Right renal cortex interstitium (tissue), 3 donors: Measurements from ENCODE around the gene GLOD4. TPM values are rescaled to one million over a fixed set of nuclear protein-coding genes. Genes with fewer than 3 reads are reported as not detected.
A peak's percentile ranks its signal among the peaks of the same experiment; 100 is the strongest.
"Not testable (repeated sequence)": the region's sequence is repeated elsewhere in the genome, so short reads cannot be mapped to it uniquely, and the experiment has no call there.

Experiments used
- DNase-seq, 3 donors: peaks; one replicate each; pipeline ENCODE4 v3.0.0-alpha.2; 2013; ENCODE audit warnings: low read depth in 3 of 3, low spot score in 2 of 3
- polyA plus RNA-seq, 3 donors: library from polyadenylated mRNA; unstranded; fragments of 120-200 nt; gene quantifications; one replicate each; pipeline ENCODE4 v1.2.1, GENCODE V29; 2013; ENCODE audit not compliant: insufficient read length in 3 of 3

GLOD4 gene
- polyA plus RNA-seq, 3 donors: 128 to 140 (median 138) TPM

DNA sequence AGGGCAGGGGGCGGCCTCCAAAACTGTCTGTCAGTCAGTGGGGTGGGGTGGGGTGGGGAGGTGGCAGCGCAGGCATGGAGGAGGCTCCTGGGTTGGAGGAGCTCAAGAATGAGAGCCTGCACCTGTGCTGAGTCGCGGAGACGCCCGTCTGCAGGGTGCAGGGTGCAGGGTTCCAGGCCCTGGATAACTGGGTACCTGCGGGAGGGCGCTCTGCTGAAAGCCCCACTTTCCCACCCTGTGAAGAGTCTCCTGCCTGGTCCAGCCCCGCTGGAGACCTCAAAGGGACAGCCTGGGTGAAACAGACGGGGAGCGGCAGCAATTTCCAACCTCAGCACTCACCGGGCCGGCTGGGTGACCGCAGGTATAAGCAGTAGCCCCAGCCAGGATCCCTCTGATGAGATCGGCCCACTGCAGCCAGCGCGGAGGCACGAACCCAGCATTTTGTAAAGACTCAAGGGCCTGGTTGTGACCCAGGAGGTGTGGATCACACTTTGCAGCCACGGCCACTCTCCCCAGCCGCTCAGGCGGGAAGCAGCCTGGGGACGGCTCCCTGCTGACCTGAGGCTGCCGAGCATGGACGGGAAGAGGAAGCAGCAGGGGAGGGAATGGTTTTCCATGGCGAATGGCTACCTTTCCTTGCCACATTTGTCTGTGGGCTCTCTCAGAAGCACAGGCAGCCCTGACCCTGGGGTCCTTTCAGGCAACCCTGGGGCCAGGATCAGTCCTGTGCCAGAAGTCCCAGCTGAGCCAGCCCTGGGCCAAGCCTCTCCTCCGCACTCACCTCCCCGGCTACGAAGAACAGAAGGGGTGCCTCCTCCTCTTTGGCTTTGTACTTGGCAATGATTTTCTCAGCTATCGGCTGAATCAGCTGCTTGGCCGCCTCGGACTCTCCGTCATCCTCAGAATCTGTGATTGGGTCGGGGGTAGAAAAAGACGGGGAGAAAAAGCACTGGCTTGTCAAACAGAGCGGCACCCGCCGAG is 21.1 kb upstream of the GLOD4 start:
- DNase-seq: no peak

DNA sequence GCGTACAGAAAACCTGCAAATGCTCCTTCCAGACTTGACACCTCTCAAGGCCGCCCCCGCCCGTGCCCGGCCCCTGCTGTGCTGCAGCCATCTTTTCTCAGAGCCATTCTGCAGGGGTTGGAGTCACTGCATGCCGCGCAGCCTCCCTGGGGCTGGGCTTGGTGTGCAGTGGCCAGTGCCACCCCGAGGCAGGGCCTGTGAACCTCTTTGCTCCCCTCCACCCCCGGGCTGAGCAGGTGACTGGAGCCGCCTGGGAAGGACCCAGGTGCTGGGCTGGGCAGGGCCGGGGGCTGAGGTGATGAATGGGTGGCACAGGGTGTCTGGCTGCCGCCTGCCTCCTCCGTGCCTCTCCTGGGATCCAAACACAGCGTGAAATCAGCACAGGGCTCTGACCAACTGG is 20.4 kb upstream of the GLOD4 start:
- no peak for DNase-seq

DNA sequence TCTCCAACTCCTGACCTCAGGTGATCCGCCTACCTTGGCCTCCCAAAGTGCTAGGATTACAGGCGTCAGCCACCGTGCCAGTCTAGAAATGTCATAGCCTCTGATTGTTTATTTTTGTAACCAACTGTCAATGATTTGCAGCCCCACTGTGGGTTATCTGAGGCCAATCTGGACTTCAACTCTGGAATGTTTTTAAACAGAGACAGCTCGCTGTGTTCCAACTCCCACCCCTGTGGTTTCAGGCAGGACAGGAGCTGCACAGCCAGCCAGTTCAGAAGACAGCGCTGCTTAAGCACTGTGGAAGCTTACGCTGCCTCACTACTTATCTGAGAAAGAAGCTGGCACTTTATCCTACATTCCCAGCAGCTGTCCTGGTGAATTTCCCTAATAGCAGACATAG is 19.6 kb upstream of the GLOD4 start:
- DNase-seq: no peak

DNA sequence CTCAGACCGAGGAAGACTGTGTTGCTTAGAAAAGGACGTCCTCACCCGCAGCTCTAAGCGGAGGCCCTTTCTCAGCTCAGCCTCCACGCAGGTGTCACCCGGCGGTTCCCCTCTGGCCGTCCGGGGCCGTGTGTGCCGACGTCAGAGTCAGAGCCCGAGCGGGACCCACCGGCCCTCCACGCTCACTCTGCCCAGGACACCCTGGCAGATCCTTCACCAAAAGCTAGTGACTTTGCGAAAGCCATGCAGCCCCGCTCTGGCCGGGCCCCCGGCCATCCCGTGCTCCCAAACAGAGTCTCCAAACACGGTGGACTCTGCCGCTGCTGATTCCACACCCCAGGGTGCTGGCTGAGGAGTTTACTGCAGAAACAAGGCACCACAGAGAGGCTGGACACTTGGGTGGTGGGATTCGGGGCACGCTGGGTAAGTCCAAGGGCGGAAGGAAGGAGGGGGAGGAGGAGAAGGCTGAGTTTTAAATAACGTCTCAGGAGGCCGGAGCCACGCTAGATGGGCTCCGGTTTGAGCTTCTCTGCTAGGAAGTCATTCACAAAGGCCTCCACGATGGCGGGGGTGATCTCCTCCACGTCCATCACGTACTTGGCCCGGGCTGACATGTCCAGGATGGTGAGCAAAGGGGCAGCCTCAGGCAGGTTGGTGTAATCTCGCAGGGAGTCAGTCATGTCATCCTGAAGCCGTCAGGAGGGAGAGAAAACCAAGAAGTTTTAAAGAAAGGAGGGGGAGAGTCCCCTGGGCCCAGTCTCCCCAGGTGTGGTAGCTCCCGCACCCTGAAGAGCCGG is 18.6 kb upstream of the GLOD4 start:
- DNase-seq: no peak

DNA sequence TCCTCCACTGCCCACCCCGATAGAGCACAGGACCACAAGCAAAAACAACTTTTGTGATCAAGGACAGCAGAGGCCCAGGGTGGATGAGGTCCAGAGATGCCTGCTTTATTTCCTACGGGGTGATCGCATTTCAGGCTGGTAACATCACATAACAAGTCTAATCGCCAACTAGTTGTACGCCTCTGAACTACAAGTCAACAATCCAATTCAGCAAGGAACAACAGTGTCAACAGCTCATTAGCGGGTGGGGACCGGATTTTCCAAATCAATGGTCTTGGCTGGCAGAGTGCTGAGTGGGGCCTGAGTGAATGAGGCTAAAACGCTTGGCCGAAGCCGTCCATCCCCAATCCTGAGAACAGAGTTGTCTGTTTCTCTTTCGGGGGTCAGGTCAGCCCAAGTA is 17.2 kb upstream of the GLOD4 start:
- no peak for DNase-seq

DNA sequence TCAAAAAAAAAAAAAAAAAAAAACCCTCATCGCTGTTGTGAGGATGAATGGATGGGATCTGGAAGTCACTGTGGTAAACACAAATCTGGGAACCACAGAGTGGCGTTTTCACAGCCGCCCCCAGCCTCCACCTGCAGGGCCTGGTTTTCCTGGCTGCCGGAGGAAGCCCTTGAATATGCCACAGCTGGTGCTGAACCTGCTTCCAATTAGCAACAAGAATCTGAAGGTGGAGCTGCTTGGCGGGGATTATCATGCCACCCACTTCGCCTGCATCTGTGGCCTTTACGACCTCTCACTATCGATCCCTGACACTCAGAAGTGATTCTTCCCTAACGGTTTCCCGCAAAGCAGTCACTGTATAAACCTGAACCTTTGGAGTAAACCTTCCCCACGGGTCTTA is 16.2 kb upstream of the GLOD4 start:
- no peak for DNase-seq

DNA sequence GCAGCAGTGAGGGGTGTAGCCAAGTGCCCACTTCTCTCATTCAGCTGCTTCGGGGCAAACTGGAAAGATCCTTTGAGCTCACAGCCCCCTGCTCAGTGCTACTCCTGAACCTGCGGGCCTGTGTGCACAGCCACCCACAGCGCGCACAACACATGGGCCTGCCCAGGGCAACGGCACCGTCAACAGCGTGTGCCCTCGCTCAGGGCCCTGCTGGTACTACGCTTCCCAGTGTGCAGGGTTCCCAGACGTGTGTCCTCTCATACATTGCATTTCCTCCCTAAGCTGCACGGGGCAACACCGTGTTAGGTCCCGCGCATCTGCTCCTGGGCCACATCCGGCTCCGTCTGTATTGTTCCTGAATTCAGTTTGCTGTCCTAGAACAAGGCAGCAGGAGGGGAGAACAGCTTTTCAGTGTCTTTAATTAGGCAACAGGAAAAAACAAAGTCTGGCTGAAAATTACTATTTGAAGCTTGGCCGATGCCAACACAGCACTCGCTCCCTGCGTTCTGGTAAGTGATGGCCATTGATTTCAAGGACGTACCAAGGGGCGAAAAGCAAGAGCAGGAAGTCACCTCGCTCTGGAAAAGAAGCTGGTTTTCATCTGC is 15.3 kb upstream of the GLOD4 start:
- no peak for DNase-seq

DNA sequence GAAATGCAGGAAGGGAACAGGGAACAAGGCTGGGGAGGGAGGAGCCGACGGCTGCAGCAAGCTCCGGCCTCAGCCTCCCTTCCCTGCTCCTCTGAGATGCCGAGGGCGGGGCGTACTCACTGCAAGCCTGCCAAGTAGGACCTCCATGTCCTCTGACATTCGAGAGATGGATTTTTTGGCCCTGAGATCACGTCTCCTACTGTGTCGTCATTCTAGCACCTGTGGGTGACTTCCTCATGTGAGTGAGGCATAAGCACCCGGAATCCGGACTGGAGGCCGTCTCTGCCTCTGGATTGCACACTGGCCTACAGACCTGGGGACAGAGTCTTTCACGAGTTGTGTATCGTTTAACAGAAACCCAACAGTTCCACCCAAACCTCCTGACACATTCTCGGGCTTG is 14.5 kb upstream of the GLOD4 start:
- DNase-seq: no peak

DNA sequence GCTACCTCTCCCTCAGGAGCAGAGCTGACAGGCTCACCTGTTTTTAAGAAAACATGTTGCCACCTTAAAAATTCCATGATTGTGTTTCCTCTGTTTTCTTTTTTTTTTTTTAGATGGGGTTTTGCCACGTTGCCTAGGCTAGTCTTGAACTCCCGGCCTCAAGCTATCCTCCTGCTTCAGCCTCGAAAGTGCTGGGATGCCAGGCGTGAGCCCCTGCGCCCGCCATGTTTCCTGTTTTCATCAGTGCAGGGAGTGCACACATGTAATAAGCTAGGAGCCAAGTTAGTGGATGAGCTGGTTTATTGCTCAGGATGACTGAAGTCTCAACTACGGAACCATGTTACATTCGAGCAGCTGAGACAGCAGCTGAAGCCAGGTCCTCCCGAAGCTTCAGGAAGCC is 13.6 kb upstream of the GLOD4 start:
- no peak for DNase-seq

DNA sequence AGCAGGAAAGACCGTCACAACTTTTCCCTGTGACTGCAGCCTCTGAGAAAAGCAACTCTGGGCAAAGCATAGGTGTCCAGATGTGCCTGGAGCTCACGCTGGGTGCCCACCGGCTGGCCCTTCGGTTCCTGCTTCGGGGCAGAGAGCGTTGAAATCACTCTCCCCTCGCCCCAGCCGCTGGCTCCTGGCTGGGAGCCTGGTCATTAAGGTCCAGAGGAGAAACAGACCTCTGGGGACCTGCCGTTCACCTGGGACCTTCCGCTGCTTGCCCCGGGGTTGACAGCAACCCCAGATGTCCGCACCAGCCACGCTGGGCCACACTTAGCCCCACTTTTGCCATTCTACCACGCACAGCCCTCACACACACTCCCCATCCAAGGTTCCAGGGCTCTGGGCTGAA is 13.2 kb upstream of the GLOD4 start:
- DNase-seq: no peak

DNA sequence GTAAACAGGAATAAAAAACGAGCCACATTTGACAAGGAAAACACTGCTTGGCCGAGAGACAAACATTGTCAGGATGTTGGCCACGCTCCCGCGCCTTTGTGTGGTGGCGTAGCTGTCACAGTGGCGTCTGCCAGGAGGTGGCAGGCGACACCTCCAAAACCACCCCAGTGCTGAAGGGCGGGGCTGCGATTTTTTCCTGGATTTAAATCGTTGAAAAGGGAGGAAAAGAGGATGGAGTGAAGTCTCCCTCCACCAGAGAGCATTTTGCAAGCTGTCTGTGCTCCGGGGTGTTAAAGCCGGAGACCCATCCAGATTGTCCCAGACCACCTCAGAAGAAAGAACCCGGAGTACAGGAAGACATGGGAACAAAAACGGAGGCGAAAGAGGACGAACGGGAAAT is 12.8 kb upstream of the GLOD4 start:
- peak; percentile 56 to 76 (median 68) for DNase-seq

DNA sequence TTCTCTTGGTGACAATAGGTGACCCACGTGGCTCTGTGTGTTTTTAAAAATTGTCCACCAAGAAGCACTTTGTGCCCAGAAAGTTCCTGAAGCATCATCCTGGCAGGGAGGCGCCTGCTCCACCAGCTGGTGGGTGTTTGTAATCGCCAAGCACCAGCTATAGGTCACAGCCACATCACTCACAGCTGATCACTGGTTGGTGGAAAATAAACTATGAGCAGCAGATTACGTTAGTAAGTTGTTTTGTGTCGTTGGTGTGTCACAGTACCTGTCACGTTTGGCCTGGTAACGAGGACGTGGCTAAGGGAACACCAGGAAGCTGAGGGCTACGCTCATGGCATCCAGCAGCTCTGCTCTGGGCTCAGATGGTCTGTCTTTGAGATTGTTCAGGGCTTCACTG is 10.2 kb upstream of the GLOD4 start:
- DNase-seq: no peak

DNA sequence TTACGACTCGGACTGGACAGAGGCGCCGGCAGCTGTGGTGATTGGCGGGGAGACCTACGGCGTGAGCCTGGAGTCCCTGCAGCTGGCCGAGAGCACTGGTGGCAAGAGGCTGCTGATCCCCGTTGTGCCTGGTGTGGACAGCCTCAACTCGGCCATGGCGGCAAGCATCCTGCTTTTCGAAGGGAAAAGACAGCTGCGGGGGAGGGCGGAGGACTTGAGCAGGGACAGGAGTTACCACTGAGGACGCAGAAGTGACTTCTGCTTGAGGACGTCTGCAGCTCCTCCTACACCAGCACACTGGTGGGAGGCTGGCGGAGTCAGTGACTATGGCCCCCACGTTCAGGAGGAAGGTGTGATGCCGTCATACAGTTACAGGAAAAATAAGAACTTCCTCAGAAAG is 9.7 kb upstream of the GLOD4 start:
- DNase-seq: no peak

DNA sequence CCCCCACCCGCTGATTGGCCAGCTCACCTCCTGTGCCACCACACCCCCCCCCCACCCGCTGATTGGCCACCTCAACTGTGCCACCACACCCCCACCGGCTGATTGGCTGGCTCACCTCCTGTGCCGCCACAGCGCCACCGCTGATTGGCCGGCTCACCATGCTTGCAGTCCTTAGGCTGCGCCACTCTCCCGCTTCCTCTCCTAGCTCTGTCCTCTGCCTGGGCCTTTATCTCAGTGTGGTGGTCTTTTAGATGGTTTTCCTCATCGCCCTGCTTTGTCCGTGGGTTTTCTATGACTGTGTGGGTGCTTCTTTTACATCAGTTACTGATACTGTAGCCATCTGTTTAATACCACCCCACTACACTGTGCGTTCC is 8.8 kb upstream of the GLOD4 start:
- DNase-seq: not testable (repeated sequence)

DNA sequence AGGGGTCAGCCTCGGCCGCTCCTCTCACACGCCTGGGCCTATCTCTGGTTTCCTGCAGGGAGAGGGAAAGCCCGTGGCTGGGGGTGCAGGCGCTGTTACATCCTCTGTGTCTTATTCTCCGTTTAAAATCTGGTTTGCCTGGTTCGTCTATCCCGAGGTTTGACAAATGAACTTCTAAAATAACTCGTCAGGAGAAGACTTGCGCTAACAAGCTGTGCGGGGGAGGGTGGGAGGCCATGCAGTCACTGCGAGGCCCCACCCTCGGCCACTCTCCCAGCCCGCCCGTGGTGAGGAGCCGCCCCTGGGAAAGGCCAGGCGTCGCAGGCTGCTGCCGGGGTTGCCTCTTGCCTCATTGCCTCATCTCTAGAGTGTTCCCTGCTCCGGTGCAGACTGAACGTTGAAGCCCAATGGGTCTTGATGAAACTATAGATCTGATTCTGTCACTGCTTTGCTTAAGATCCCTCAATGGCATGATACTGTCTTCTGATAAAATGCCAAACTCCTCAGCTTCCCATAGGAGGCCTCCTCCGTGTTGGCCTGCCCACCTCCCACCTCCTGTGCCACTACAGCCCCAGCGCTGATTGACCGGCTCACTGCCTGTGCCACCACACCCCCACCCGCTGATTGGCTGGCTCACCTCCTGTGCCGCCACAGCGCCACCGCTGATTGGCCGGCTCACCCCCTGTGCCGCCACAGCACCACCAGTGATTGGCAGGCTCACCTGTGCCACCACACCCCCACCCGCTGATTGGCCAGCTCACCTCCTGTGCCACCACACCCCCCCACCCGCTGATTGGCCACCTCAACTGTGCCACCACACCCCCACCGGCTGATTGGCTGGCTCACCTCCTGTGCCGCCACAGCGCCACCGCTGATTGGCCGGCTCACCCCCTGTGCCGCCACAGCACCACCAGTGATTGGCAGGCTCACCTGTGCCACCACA is 8.1 kb upstream of the GLOD4 start:
- not testable (repeated sequence) for DNase-seq

DNA sequence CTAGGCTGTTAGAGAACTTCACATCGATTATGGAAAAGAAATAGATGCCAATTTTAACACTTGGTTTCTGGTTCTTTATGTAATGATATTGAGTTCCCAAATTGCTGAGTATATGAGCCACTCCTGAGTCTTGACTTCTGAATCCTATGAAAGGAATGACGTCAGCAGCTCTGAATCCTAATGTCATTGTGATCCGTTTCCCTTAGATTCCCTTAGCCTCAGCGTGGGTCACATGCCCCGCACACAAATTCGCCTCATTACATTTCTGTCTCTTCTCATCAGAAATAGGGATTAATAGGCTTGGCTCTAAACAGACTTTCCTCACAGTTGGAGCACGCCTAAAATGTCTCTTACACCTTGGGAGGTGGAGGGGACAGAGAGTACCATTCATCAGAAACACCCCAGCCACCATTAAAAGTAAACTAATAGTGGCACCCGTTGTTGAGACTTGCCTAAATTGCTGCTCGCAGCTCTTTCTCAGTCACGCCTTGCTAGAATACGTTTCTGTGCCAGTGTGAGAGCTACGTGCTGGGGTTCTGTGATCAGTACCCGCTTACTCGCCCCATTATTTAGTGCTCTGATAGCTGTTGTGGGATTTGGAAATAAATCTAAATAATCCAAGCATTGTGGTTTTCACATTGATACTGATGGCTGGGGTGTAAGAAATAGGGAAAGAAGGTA is 7.2 kb upstream of the GLOD4 start:
- DNase-seq: no peak

DNA sequence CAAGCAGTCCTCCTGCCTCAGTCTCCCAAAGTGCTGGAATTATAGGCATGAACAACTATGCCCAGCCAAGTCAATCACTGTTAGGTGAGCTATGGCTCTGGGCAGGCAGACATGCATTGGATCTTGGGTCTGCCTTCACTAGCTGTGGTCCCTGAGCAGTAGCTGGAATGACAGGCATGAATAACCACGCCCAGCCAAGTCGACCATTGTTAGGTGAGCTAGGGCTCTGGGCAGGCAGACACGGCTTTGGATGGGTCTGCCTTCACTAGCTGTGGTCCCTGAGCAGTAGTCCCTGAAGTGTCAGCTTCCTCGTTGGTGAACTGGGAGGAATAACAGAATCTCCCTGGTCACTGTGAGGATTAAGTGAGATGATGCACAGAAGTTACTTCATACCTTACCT is 6.5 kb upstream of the GLOD4 start:
- no peak for DNase-seq

DNA sequence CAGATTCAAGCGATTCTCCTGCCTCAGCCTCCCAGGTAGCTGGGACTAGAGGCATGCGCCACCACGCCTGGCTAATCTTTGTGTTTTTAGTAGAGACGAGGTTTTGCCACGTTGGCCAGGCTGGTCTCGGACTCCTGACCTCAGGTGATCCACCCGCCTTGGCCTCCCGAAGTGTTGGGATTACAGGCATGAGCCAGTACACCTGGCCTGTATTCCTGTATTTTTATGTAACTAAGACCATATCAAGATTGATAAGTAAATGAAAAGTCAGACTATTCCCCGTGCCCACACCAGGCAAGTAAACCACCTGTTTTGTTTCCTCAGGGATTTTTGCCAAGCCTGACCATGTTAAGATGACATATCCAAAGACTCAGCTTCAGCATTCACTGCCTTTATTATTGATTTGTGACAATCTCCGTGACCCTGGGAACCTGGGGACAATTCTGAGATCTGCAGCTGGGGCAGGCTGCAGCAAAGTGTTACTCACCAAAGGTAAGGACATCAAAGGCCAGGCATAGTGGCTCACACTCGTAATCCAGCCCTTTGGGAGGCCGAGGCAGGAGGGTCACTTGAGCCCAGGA is 5.7 kb upstream of the GLOD4 start:
- DNase-seq: no peak

DNA sequence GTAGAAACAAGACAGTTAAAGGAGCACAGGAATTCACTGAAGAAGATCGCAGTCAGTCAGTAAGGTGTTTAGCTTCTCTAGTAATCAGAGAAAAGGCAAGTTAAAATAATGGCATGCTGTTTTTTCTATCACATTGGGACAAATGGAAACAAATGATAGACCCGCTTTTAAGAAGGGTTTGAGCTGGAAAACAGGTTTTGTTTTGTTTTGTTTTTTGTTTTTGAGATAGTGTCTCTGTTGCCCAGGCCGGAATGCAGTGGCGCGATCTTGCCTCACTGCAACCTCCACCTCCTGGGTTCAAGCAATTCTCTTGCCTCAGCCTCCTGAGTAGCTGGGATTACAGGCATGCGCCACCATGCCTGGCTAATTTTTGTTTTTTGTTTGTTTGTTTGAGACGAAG is 3.8 kb upstream of the GLOD4 start:
- not testable (repeated sequence) for DNase-seq
